Inflammatory macrophage (primary cell): ENCODE results near the gene ATG16L2.
A peak's percentile ranks its signal among the peaks of the same experiment; 100 is the strongest.

ENCODE experiments used
- DNase-seq, 2 donors: peaks; one replicate each; pipeline ENCODE4 v3.0.0-alpha.2; 2020 to 2022
- total RNA-seq, 18 experiments: gene quantifications; one replicate each; lab custom pipeline; 2026; ENCODE audit warnings: mixed read lengths in 6 of 18, inconsistent platforms in 2 of 18; lab: John Stamatoyannopoulos, UW

Gene ATG16L2, protein sequence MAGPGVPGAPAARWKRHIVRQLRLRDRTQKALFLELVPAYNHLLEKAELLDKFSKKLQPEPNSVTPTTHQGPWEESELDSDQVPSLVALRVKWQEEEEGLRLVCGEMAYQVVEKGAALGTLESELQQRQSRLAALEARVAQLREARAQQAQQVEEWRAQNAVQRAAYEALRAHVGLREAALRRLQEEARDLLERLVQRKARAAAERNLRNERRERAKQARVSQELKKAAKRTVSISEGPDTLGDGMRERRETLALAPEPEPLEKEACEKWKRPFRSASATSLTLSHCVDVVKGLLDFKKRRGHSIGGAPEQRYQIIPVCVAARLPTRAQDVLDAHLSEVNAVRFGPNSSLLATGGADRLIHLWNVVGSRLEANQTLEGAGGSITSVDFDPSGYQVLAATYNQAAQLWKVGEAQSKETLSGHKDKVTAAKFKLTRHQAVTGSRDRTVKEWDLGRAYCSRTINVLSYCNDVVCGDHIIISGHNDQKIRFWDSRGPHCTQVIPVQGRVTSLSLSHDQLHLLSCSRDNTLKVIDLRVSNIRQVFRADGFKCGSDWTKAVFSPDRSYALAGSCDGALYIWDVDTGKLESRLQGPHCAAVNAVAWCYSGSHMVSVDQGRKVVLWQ
- total RNA-seq = 4.2 to 55.5 (median 25.9) reads per million in 18 experiments

DNA sequence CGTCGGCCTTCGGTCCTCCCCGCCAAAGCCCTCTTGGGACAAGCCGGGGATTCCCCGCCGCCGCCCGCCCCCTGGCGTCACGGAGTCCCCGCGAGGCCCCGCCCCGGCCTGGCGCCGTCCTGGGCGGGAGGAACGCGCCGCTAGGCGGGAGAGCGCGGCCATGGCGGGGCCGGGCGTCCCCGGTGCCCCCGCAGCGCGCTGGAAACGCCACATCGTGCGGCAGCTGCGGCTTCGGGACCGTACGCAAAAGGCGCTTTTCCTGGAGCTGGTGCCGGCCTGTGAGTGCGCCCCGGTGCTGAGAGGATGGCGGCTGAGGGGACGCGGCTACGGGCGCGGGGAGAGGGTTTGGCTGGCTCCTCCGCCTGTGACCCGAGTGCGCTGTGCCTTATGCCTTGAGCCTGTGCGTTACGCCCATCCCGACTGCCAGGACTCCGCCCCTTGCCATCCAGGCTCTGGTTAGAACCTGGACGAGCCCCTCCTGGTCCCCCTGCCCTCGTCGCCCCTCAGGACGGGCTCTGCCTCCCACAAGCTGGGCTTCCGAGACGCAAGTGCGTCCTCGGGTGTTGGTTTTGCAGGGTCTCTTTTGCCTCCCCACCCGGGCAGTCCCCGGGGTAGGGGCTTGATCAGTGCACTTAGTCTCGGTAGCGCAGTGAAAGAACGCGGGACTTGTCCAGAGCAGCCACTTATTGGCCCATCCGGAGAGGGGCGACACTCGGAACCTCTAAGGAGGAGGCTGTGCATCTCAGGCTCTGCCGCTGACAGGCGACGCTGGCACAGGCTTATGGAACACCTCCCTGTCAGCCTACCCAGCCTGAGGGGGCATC is at the start of gene ATG16L2:
Gene ATG16L2 (plus strand): TSS at position 126 of the 824 bp plus-strand sequence. CDS start 35 bp downstream, at position 161.
- DNase-seq = peak; percentile 88 to 92

DNA sequence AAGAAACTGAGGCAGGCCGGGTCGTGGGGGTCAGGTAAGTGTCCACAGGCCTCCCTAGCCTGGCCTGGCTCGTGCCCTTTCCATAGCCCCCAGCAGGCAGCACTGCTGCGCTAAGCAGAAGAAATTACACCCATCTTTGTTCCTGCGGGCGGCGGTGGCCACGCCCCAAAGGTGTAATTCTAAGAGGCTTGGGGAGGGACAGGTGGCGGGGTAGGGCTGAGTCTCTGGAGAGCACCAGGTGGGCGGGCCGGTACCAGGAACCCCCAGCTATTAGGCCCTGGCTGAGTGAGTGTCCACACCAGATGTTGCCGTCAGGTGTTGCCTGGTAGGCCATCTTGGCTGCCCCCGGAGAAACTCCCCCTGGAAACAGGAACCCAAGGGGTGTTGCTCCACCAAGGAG is 49.7 kb upstream of the ATG16L2 start:
- DNase-seq = no peak

DNA sequence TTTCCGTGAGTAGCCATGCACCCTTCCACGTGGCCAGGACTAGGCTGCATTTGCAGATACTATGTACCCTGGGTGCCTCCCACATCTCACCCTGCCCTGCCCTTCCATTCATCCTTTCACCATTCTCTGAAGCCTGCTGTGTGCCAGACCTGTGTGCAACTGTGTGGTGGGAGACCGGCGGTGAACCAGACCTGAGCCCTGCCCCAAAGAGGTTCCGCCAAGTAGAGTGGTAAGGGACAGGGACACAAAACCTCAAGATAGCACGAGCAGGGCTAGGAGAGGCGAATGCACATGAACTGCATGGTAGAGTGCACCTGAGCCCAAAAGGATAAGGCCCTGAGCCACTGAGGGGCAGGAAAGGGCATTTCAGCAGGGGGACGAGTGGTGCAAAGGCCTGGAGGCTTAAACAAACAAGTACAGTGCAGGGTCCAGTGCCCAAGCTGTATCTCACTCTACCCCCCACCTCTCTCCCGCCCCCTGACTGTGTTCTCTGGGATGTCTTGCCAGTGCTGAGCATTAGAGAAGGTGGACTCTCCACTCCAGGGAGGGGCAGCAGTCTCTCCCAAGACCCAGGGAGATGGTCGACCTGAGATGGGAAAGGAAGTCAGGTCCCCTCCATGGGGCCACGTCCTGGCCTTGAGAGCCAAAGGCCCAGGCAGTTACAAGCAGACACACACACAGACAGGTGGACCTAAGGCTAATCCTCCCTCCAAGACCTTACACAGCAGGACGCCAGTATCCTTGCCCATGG is 47.9 kb upstream of the ATG16L2 start:
- no peak for DNase-seq

DNA sequence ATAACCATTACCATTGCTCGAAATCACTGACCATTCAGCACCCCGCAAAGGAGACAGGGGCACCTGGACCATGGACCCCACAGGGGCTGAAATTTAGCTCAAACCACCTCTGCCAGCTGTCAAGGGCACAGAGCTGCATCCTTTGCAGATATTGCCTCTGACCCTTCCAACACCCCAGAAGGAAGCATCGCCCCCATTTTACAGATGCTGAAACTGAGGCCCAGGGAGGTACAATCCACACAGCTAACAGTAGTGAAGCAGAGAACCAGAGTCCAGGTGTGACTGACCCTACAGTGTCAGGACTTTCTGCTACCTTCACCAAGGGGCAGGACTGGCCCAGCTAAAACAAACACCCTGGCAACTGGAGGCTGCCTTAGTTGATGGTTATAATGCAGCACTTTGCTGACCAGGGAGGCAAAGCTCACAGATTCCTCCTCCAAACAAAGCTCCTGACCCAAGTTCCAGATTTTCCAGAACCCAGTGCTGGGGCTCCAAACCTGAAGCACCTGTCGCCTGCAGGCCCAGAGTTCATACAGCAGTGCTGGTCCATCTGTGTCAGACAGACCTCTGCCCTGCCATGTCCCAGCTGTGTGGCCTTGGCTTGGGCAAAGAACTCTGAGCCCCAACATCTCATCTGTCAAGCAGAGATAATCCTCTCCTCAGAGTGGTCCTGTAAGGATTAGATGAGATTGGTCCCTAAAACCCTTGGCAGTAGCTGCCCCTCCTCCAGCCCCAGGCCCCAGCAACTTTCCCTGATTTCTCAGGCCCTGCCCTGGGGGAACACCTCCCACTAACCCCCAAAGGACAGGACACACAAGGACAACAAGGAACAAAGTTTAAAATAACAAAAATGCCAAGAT is 46.8 kb upstream of the ATG16L2 start:
- no peak for DNase-seq

DNA sequence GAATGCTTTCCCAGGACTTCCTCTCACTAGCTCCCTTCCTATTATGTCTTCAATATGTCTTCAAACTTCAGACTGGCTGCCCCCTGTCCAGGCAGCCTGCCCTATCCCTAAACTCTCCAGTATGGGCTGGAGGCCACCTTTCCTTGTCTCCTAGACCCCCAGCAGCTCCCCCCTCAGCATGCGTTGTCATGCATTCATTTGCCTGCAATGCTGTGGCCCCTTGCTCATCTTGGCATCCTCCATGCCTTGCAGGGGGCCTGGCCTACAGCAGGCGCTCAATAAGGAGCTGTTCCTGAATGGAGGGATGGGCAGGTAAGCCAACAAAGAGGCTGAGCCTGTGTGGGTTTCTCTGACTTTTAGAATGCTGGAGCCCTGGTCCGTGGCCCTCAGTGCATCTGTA is 45.6 kb upstream of the ATG16L2 start:
- DNase-seq = no peak

DNA sequence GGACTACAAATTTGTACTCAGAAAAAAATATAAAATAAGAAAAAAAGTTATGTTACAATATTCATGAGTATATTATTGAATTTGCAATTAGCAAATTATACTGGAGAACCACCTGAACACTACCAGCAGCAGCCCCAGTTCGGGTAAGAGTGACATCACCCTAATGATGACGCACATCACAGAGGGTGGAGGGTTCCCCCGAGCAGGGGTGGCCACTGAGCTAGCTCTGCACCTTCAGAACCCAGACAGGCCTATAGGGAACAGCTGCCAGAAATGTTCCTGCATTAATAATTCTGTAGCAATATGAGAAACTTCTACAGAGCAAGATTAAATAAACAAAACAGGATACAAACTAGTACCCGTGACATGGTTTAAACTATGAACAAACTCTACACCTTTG is 44.5 kb upstream of the ATG16L2 start:
- no peak for DNase-seq

DNA sequence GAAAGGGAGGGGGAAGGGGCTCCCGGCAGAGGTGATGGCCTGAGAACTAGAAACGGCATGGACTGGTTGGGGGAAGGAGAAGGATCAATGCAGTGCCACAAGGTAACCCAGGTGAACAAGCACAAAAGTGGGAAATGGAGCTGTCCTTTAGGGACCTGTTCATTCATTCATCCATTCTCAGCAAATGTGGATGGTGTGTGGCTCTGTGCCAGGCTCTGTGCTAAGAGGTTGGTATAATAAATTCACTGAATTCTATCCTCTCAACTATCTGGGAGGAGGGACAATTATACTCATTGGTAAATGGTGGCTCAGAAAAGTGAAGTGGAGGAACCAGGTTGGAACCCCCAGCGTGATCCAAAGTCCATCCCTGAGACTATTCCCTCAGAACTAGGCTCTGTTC is 43.4 kb upstream of the ATG16L2 start:
- no peak for DNase-seq

DNA sequence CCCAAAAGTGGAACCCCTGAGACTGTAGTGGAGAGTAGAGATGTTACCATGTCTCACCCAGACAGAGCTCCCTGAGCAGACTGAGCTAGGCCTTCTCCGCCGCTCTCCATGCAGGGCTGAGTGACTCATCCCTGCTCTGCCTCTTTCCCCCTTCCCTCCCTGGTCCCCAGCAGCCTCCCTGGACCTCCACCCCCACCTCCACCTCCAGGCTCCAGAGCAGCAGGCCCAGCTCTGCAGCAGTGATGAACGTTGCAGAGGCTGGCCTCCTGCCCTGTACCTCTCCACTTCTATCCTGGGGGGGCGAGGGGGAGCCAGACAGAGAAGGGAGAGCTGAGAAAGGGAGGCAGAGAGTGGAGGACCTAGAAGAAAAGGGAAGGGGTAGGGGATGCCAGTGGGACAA is 42.7 kb upstream of the ATG16L2 start:
- DNase-seq = no peak

DNA sequence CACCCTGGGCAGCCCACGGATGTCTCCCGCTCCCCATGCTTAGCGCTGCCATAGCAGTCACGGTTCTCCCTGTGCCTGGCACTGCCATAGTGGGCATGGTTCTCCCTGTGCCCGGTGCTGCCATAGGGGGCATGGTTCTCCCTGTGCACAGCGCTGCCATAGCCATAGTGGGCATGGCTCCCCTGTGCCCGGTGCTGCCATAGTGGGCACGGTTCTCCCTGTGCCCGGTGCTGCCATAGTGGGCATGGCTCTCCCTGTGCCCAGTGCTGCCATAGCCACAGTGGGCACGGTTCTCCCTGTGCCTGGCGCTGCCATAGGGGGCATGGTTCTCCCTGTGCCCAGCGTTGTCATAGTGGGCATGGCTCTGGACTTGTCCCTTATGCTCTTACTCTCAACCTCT is 42.2 kb upstream of the ATG16L2 start:
- no peak for DNase-seq

DNA sequence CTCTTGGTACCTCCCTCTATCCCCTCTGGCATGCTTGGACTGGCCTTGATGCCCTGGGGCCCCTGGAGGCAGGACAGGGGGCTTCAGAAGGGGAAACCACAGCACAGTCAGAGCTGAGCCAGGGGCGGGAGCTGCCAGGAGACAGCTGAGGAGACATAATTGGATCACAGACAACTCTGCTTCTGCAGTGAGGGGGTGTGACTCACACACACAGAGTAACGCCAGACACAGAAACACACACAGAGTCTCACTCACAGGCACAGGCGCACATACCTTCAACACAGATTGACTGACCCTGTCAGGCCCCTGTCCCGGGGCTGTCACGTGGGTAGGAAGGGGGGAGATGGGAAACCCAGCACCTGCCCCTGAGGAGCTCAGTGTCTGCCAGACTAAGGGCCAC is 40.9 kb upstream of the ATG16L2 start:
- DNase-seq = no peak

DNA sequence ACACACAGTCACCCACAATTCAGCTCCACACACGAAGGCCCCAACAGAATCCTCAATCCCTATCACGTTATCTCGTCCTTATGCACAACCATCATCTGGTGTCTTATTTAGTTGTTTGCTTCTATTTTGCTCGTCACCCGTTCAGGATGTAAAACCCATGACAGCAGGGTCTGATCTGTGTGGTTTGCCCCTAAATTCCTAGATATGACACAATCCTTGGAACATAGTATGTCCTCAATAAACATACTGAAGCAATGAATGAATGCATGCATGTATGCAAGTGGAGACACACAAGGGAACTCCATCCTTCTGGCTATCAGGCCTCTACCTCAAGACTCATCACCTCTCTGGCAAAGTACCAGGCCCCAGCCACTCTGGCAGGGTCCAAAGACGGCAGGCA is 40.5 kb upstream of the ATG16L2 start:
- no peak for DNase-seq

DNA sequence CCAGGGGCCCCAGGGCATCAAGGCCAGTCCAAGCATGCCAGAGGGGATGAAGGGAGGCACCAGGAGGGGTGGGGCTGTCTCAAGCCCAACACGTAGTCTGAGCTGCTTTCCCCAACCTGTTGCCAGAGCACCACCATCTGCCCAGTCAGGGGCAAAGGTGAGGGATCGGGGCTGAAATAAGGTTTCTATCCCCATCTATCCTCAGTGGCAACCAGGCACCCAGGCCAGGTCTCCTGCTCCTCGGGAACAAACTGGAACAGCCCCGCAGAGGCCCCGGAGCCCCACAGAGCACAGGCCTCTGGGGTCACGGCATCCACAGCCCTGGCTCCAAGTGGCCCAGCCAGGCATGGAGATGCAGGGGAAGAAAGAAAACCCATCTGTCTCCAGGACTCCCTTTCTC is 39.7 kb upstream of the ATG16L2 start:
- DNase-seq = no peak

DNA sequence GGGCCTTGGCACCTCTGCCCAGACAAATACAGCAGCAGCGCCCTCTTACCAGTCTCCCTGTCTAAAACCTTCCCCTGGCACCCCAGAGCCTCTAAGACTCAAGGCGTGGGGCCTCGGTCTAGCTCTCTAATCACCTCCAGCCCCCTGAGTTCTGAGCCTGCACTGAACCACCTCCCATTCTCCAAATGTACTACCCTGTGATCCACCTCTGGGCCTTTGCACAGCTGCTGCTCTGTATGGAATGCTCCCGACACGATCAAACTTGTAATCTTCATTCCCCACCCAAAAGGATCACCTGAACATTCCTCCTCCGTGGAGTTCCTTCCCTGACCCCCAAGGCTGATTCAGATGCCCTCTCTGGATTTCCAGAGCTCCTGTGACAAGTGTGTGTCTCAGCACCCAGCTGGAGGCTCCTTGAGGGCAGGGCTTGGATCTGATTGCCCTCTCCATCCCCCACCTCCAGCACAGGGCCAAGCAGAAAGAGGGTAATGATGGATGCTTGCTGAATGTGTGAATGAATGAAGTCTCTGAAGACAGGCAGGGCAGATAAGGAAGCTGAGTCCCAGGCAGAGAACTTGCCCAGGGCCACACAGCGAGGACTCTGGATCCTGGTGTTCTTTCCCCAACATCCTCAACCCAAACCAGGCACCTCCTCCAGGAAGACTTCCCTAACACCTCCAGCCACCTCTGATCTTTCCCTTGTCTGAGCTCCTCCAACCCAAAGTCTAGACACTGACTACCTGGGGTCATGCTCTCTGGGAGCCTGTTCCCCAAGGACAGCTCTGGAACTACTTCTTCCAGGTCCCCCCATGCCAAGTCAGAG is 38.7 kb upstream of the ATG16L2 start:
- no peak for DNase-seq

DNA sequence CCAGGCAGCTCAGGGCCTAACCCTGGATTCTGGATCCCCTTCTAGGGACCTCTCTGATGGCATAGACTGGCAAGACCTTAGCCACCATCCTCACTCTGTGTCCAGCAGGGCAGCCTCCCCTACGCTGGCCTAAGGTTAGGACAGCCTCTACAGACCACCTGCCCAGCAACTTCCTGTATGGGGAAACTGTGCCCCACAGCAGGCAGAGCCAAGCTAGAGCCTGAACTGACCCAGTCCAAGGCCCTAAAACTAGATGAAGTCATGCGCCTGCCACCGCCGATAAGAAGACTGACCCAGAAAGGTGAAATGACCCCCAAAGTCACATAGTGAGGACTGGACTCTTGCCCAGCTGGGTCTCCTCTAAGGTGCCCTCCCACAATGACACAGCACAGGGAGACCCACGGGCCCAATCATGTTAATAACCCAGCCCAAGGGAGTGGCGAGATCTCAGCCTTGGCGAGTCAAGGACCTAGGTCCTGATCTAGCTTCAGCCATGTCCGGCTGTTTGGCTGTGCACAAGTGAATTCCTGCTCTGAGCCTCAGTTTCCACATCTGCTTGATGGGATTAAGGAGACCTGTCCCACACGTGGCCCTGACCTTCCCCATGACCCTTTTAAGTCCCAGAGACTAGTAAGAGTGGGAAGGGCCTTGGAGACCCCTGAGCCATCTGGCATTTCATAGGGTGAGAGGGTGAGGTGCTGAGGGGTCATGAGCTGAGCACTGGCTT is 37.9 kb upstream of the ATG16L2 start:
- DNase-seq = no peak

DNA sequence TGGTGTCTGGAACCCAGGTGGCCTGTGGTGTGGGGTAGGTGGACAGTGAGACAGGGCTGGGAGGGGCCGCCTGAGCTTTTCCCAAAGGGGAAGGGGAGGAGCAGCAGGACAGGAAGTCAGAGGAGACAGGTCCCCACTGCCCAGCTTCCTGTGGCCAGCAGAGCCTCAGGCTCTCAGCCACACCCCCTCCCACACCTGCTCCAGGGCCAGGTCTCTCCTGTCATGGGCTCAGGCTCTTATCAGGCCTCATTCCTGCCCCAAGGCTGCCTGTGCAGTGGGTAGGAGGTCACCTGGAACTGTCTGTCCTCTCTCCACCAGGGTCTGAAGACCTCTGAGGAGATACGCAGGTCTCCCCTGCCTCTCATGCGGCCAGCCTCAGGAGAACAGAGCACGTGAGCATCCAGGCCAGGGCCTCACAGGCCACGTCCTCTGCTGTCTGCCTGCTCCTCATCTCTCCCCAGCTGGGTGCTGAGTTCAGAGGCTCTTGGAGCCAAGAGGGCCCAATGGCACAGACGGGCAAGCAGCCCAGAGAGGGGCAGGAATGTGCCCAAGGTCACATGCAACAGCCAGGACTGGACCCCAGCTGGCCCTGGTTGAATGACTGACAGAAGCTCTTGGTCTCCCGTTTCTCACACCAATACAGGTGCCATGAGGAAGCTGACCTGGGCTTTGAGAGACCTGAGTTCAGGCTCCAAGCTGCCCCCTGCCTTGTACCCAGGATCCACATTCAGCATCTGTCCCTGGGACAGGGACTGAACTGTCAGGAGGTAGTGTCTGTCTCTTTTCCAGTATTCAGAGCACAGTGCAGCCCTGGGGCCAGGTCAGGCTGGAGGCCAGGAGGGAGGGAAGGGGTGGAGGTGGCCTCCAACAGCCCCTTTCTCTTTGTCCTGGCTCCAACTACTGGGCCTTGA is 37.1 kb upstream of the ATG16L2 start:
- no peak for DNase-seq

DNA sequence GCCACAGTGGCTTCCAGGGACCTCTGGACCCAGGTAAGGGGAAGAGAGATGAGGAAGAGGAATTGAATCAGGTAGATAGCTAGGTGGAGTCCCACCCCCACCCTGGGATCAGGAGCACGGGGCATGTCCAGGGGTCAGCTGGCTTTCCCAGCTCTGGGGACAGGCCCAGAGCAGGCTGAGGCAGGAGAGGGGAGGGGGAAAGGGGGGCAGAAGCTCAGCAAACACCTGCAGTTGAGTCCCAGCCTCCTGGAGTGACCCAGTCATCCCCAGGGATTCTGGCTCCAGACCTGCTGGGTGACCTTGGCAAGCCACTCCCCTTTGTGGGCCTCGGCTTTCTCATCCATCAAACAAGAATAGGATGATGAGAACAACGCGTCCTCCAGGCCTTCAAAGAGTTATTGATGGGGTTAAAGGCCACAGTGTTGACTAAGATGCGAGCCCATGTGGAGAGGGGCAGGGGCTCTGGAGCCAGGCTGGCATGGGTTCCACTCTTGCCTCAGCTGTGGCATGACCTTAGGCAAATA is 36.4 kb upstream of the ATG16L2 start:
- DNase-seq = no peak

DNA sequence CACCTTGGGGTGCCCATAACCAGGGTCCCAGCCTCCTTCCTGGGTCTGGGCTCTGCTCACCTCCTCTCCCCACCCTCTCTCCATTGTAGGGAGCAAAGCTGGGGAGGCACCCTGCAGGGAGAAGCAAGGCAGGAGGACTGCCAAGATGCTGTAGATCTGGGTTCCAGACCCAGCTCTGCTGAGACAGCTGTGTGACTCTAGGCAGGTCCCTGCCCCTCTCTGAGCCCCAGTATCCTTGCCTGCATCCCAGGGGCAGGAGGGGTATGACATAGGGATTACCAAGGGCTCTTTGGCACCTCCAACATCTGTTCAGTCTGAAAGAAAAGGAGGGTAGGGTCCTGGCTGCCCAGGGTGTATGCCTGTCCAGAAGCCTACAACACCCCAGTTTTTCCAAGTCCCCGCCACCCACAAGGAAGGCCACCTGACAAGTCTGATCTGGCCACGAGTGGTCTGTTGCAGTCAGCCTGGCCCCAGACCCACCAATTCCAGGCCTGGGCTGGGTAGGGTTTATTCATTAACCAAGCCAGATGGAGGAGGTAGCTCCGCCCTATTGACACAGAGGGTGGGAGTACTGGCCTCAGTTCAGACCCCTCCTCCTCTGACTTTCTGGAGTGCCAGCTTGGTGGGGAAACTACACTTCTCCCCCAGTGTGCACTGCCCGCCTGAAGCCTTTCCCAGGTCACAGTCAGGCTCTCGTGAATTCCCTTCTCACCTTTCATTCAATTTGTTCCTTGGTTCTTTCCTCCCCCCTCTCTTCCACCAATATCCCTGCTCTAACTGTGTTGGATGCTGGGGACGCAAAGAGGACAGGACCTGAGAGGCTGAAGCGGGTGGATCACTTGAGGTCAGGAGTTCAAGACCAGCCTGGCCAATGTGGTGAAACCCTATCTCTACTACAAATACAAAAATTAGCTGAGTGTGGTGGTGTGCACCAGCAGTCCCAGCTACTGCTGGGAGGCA is 35.4 kb upstream of the ATG16L2 start:
- DNase-seq = no peak
